ENCODE results near the gene REELD1. TPM values are rescaled to one million over a fixed set of nuclear protein-coding genes. Genes with fewer than 3 reads are reported as not detected.

REELD1 gene
- total and polyA plus RNA-seq, 2 donors (not counting 3 experiments of a cell fraction or from before 2014, with no cell fraction given) = not detected

GRCh38 chr4:146275370-146275769 lies 61.0 kb downstream of the REELD1 start:
- Histone ChIP-seq H3K36me3 (ENCODE audit: control insufficient read depth in 2 of 2, extremely low read depth in 1 of 2, insufficient read depth in 2 of 2, low read length in 2 of 2) (no peaks in the 10 kb centered on the region), H3K4me2 (ENCODE audit: insufficient read depth, low read length) (no peak overlapping the region), H4K20me1 (replicated peaks; ENCODE audit: control insufficient read depth, extremely low read depth, insufficient read depth, low read length) (no peaks in the 10 kb centered on the region), H3K9me1 (replicated peaks; ENCODE audit: control insufficient read depth, extremely low read depth, insufficient read depth, low read length) (no peaks in the 10 kb centered on the region), H2AFZ (ENCODE audit: low read depth, low read length) (no peak overlapping the region), H3K27me3 (ENCODE audit: control insufficient read depth in 2 of 2, insufficient read depth in 2 of 2, low read length in 2 of 2) (no peaks in the 10 kb centered on the region), H3K9me3 (replicated peaks; ENCODE audit: control insufficient read depth, insufficient read depth, low read length) (no peaks in the 10 kb centered on the region), H3K9ac (replicated peaks; ENCODE audit: extremely low read depth, insufficient read depth, low read length) (no peak overlapping the region), H3K4me3 (replicated peaks in 1 of 3; ENCODE audit: insufficient read depth in 1 of 3, low read depth in 1 of 3, low read length in 3 of 3) (no peak overlapping the region), H3K79me2 (ENCODE audit: control insufficient read depth, insufficient read depth, low read length) (no peaks in the 10 kb centered on the region), H3K4me1 (ENCODE audit: control insufficient read depth, extremely low read depth, insufficient read depth, low read length) (no peaks in the 10 kb centered on the region), H3K27ac (ENCODE audit: insufficient read depth, low read depth, low read length) (no peak overlapping the region)
- dilution Hi-C loops (cut with MboI; ENCODE audit: extremely low pct_ligation_motif_present, low sequenced_read_pairs) (no loop called here), intact Hi-C loops (cut with micrococcal nuclease) (no loop called here)
- FAIRE-seq (no peak), DNase-seq (ENCODE audit: low read depth, low spot score) (no peak)
- BruUV-seq (replicated peaks) = no TSS peak
- CTCF ChIA-PET = no interaction called here
- no peak for TF ChIP-seq EZH2 (IDR thresholded peaks at IDR 0.05; ENCODE audit: borderline replicate concordance, low read depth, low read length, severe bottlenecking)
- TF ChIP-seq GATA2 (IDR thresholded peaks at IDR 0.05; ENCODE audit: insufficient read depth, insufficient read length, low read depth, low read length) = no peak
- no peak for TF ChIP-seq CTCF (IDR thresholded peaks at IDR 0.05; ENCODE audit: extremely low read depth in 1 of 2, insufficient read depth in 1 of 2, low read depth in 1 of 2, low read length in 2 of 2)
- TF ChIP-seq JUN (IDR thresholded peaks at IDR 0.05; ENCODE audit: borderline replicate concordance, insufficient read depth, insufficient read length, low read depth) = no peak
- TF ChIP-seq FOS (IDR thresholded peaks at IDR 0.05; ENCODE audit: borderline replicate concordance, insufficient read depth, low read length) = no peak
- no peak for TF ChIP-seq POLR2AphosphoS5 (IDR thresholded peaks at IDR 0.05; ENCODE audit: insufficient read depth, low read depth, low read length)
- no peak for TF ChIP-seq POLR2A (IDR thresholded peaks at IDR 0.05; ENCODE audit: low read depth, low read length)
- no peak for TF ChIP-seq MYC (IDR thresholded peaks at IDR 0.05; ENCODE audit: low read depth, low read length)
- TF ChIP-seq, protein P1, sequence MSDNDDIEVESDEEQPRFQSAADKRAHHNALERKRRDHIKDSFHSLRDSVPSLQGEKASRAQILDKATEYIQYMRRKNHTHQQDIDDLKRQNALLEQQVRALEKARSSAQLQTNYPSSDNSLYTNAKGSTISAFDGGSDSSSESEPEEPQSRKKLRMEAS (IDR thresholded peaks at IDR 0.05; ENCODE audit: insufficient read depth, insufficient read length) = no peak
- POLR2A ChIA-PET = no interaction called here

Data from endothelial cell of umbilical vein (primary cell).